ENCODE measurements around the gene YIPF4. TPM values are rescaled to one million over a fixed set of nuclear protein-coding genes. Genes with fewer than 3 reads are reported as not detected.
"Not testable (repeated sequence)": the region's sequence is repeated elsewhere in the genome, so short reads cannot be mapped to it uniquely, and the experiment has no call there.

Gene YIPF4
- total RNA-seq, 2 experiments from 2014 or later: 17.5 to 37.6 TPM

- DNase-seq (no peak), ATAC-seq (peak; percentile 77)
- Mint-ChIP-seq H3K27ac (peak overlapping the region; percentile 44), H3K36me3 (ENCODE audit: low read depth) (peaks cover 20% of the 10 kb centered on the region), H3K4me3 (no peak overlapping the region), H3K9me3 (ENCODE audit: low read depth) (peaks cover 2% of the 10 kb centered on the region), H3K4me1 (peaks cover 31% of the 10 kb centered on the region), H3K27me3 (no peaks in the 10 kb centered on the region)
- intact Hi-C loops (cut with DNase I, micrococcal nuclease): no loop called here
- ChIA-PET CTCF (interaction anchor here (0.6 kb wide), 1 partner anchor 89 kb away, joined by 7 read pairs; no protein-coding TSS in a partner anchor), POLR2A (no interaction called here)
Observed at GRCh38 chr2:32289165-32289999, 11.7 kb downstream of the YIPF4 start.

DNA sequence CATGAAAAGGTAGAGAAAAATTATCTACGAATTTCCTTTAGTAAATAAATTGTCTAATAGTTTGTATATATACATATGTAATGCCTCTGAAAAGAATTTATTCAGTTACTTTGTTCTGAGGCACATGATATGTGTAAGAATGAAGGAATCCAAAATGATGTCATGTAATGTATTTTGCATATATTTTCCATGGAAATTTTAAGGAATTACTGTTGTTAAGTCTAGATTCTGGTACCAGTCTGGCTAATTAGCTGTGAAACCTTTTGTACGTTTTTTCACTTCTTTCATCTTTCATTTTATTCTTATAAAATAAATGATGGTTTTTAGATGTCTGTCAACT, 12.3 kb downstream of the YIPF4 start:
- CTCF ChIA-PET: interaction anchor here (2.1 kb wide), 1 partner anchor 8 kb away, joined by 5 read pairs; no protein-coding TSS in a partner anchor
- DNase-seq (no peak), ATAC-seq (no peak)
- intact Hi-C loops (cut with DNase I, micrococcal nuclease): no loop called here
- Mint-ChIP-seq H3K4me3 (no peak overlapping the region), H3K27me3 (no peaks in the 10 kb centered on the region), H3K27ac (no peak overlapping the region), H3K9me3 (ENCODE audit: low read depth) (peaks cover 2% of the 10 kb centered on the region), H3K36me3 (ENCODE audit: low read depth) (peaks cover 19% of the 10 kb centered on the region), H3K4me1 (peaks cover 26% of the 10 kb centered on the region)
- POLR2A ChIA-PET: no interaction called here

GRCh38 chr2:32291746-32292145, 14.0 kb downstream of the YIPF4 start:
- no peak overlapping the region for H3K27ac Mint-ChIP-seq
- peaks cover 19% of the 10 kb centered on the region for H3K36me3 Mint-ChIP-seq (ENCODE audit: low read depth)
- no peak for DNase-seq
- H3K9me3 Mint-ChIP-seq (ENCODE audit: low read depth): peaks cover 2% of the 10 kb centered on the region
- H3K27me3 Mint-ChIP-seq: no peaks in the 10 kb centered on the region
- H3K4me3 Mint-ChIP-seq: no peak overlapping the region
- ATAC-seq: no peak
- POLR2A ChIA-PET: no interaction called here
- H3K4me1 Mint-ChIP-seq: peaks cover 20% of the 10 kb centered on the region
- CTCF ChIA-PET: interaction anchor here (2.1 kb wide), 1 partner anchor 10 kb away, joined by 5 read pairs; no protein-coding TSS in a partner anchor
- intact Hi-C loops (cut with DNase I, micrococcal nuclease): no loop called here

- DNase-seq; H3K27me3 Mint-ChIP-seq; H3K27ac Mint-ChIP-seq; intact Hi-C loops (cut with DNase I, micrococcal nuclease); ATAC-seq; POLR2A ChIA-PET; H3K9me3 Mint-ChIP-seq (ENCODE audit: low read depth); H3K4me3 Mint-ChIP-seq; CTCF ChIA-PET: not testable (repeated sequence)
- Mint-ChIP-seq H3K4me1 (peaks cover 13% of the 10 kb centered on the region), H3K36me3 (ENCODE audit: low read depth) (peaks cover 19% of the 10 kb centered on the region)
Observed at GRCh38 chr2:32293493-32293892, 15.8 kb downstream of the YIPF4 start.

- H3K27me3 Mint-ChIP-seq; ATAC-seq; DNase-seq; intact Hi-C loops (cut with DNase I, micrococcal nuclease); H3K9me3 Mint-ChIP-seq (ENCODE audit: low read depth); H3K4me1 Mint-ChIP-seq; CTCF ChIA-PET; H3K27ac Mint-ChIP-seq; H3K4me3 Mint-ChIP-seq; POLR2A ChIA-PET: not testable (repeated sequence)
- peaks cover 19% of the 10 kb centered on the region for H3K36me3 Mint-ChIP-seq (ENCODE audit: low read depth)
Observed at GRCh38 chr2:32293966-32294562, 16.4 kb downstream of the YIPF4 start.

- ATAC-seq (no peak), DNase-seq (no peak)
- Mint-ChIP-seq H3K4me3 (no peak overlapping the region), H3K9me3 (ENCODE audit: low read depth) (no peaks in the 10 kb centered on the region), H3K4me1 (no peaks in the 10 kb centered on the region), H3K27me3 (no peaks in the 10 kb centered on the region), H3K36me3 (ENCODE audit: low read depth) (peaks cover 13% of the 10 kb centered on the region), H3K27ac (no peak overlapping the region)
- POLR2A ChIA-PET: no interaction called here
- intact Hi-C loops (cut with DNase I, micrococcal nuclease): no loop called here
- CTCF ChIA-PET: no interaction called here
Observed at GRCh38 chr2:32310577-32310976, 32.9 kb downstream of the YIPF4 start.

DNA sequence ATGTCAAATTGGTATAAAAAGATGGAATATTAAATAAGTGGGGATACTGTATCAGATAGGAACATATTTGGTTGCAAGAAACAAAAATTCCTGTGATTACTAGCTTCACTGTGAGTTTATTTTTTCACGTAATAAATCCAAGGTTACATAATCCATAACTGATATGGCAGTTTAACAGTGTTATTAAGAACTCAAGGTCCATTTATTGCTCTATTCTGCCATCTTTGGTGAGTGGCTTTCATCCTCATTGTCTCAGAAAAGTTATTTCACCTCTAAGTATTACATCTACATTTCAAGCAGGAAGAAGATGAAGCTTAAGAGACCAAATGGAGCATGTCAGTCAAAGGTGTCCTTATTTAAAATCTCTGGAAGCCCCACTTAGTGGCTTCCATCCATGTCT, 37.2 kb downstream of the YIPF4 start:
- ChIA-PET CTCF (no interaction called here), POLR2A (interaction anchor here (0.7 kb wide), 1 partner anchor 1955 kb away, joined by 3 read pairs; no protein-coding TSS in a partner anchor)
- Mint-ChIP-seq H3K9me3 (ENCODE audit: low read depth) (no peaks in the 10 kb centered on the region), H3K4me3 (no peak overlapping the region), H3K27ac (no peak overlapping the region), H3K36me3 (ENCODE audit: low read depth) (peaks cover 4% of the 10 kb centered on the region), H3K27me3 (no peaks in the 10 kb centered on the region), H3K4me1 (no peaks in the 10 kb centered on the region)
- DNase-seq: no peak
- ATAC-seq: no peak
- intact Hi-C loops (cut with DNase I, micrococcal nuclease): no loop called here

- H3K4me3 Mint-ChIP-seq; ATAC-seq; H3K27me3 Mint-ChIP-seq; H3K9me3 Mint-ChIP-seq (ENCODE audit: low read depth); CTCF ChIA-PET; H3K27ac Mint-ChIP-seq; POLR2A ChIA-PET; H3K4me1 Mint-ChIP-seq; H3K36me3 Mint-ChIP-seq (ENCODE audit: low read depth); intact Hi-C loops (cut with DNase I, micrococcal nuclease); DNase-seq: not testable (repeated sequence)
Observed at GRCh38 chr2:32328679-32329078, 51.0 kb downstream of the YIPF4 start.

DNA sequence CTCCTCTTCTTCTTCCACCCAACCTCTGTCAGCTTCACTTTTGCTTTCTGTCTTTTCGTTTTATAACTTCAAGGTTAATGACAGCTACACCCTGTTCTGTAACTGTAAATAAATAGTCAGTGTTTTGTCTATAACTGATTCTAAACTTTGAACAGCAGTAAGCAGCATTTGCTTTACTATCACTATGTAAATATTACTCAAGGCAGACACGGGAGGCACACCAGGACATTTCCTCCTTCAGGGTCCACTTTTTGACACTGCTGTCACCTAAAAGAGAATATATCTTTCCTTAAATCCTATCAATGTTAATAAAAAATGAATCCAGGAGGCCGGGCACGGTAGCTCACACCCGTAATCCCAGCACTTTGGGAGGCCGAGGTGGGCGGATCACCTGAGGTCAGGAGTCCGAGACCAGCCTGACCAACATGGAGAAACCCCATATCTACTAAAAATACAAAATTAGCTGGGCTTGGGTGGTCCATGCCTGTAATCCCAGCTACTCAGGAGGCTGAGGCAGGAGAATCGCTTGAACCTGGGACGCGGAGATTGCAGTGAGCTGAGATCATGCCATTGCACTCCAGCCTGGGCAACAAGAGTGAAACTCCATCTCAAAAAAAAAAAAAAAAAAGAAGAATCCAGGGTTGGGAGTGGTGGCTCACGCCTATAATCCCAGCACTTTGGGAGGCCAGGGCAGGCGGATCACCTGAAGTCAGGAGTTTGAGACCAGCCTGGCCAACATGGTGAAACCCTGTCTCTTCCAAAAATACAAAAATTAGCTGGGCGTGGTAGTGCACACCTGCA, 51.7 kb downstream of the YIPF4 start:
- H3K4me3 Mint-ChIP-seq; H3K4me1 Mint-ChIP-seq; H3K9me3 Mint-ChIP-seq (ENCODE audit: low read depth); intact Hi-C loops (cut with DNase I, micrococcal nuclease); DNase-seq; H3K27me3 Mint-ChIP-seq; H3K36me3 Mint-ChIP-seq (ENCODE audit: low read depth); H3K27ac Mint-ChIP-seq; POLR2A ChIA-PET; ATAC-seq; CTCF ChIA-PET: not testable (repeated sequence)

- Mint-ChIP-seq H3K27me3 (no peaks in the 10 kb centered on the region), H3K4me3 (no peak overlapping the region), H3K27ac (no peak overlapping the region), H3K36me3 (ENCODE audit: low read depth) (peaks cover 2% of the 10 kb centered on the region), H3K9me3 (ENCODE audit: low read depth) (no peaks in the 10 kb centered on the region), H3K4me1 (no peaks in the 10 kb centered on the region)
- intact Hi-C loops (cut with DNase I, micrococcal nuclease): no loop called here
- ATAC-seq (no peak), DNase-seq (no peak)
- POLR2A ChIA-PET: no interaction called here
- CTCF ChIA-PET: no interaction called here
Observed at GRCh38 chr2:32330136-32330535, 52.4 kb downstream of the YIPF4 start.

GRCh38 chr2:32342801-32343200, 65.1 kb downstream of the YIPF4 start:
- ATAC-seq (no peak), DNase-seq (no peak)
- Mint-ChIP-seq H3K36me3 (ENCODE audit: low read depth) (no peaks in the 10 kb centered on the region), H3K4me3 (no peak overlapping the region), H3K27ac (no peak overlapping the region), H3K27me3 (no peaks in the 10 kb centered on the region), H3K9me3 (ENCODE audit: low read depth) (no peaks in the 10 kb centered on the region), H3K4me1 (no peaks in the 10 kb centered on the region)
- ChIA-PET CTCF (interaction anchor here (1.0 kb wide), 1 partner anchor 149 kb away, joined by 4 read pairs; no protein-coding TSS in a partner anchor), POLR2A (no interaction called here)
- intact Hi-C loops (cut with DNase I, micrococcal nuclease): no loop called here

Data from activated CD4-positive, alpha-beta T cell treated with anti-CD3 and anti-CD28 coated beads for 36 hours (primary cell).